Activated B cell treated with CpG ODN at 0.5 μM for 24 hours (primary cell): ENCODE data around the gene ATP8B2. TPM values are rescaled to one million over a fixed set of nuclear protein-coding genes. Genes with fewer than 3 reads are reported as not detected.
"Not testable (repeated sequence)": the region's sequence is repeated elsewhere in the genome, so short reads cannot be mapped to it uniquely, and the experiment has no call there.

Source experiments
- ATAC-seq: fragments of 200-7000 bp; cut with Tn5 transposase; one replicate; pipeline ENCODE4 v1.10.0; 2021; ENCODE audit warnings: low read depth, mild to moderate bottlenecking, moderate library complexity
- CTCF ChIA-PET: fragments of 350-600 bp; sonication (Branson Sonifier 250); formaldehyde crosslinking; loops from one replicate; lab custom pipeline; 2021; ENCODE audit warnings: antibody characterized with exemption; lab: Charles Lee
- POLR2A ChIA-PET: fragments of 350-600 bp; sonication (Branson Sonifier 250); formaldehyde crosslinking; loops from one replicate; lab custom pipeline; 2021; ENCODE audit warnings: antibody characterized with exemption; lab: Charles Lee
- DNase-seq: peaks from one replicate; pipeline ENCODE4 v3.0.0; 2022
- H3K27ac Mint-ChIP-seq: one replicate; pipeline ENCODE4 v1.8.0; 2020; ENCODE audit warnings: mixed read lengths
- H3K27me3 Mint-ChIP-seq: one replicate; pipeline ENCODE4 v1.8.0; 2021; ENCODE audit warnings: mixed read lengths
- H3K36me3 Mint-ChIP-seq: one replicate; pipeline ENCODE4 v1.8.0; 2021; ENCODE audit warnings: low read depth, mixed read lengths
- H3K4me1 Mint-ChIP-seq: one replicate; pipeline ENCODE4 v1.8.0; 2021; ENCODE audit warnings: mixed read lengths
- H3K4me3 Mint-ChIP-seq: one replicate; pipeline ENCODE4 v1.8.0; 2020; ENCODE audit warnings: mild to moderate bottlenecking, mixed read lengths
- H3K9me3 Mint-ChIP-seq: one replicate; pipeline ENCODE4 v1.8.0; 2020; ENCODE audit warnings: mixed read lengths
- intact Hi-C: fragments of 100-400 bp; cut with micrococcal nuclease; formaldehyde crosslinking; loops from one replicate; pipeline ENCODE4 v1.15.1; 2024
- total RNA-seq: library from RNA; stranded (reverse); gene quantifications from 2 replicates; pipeline ENCODE4 v1.2.3, GENCODE V29; 2022
- TF ChIP-seq, protein P1 (sequence below): fragments of 200-600 bp; IDR thresholded peaks from one replicate; pipeline ENCODE4 v1.8.0; 2022; ENCODE audit warnings: antibody characterized with exemption, mild to moderate bottlenecking

Gene ATP8B2
- total RNA-seq, 1 donor from 2014 or later, result 27.3 TPM

DNA sequence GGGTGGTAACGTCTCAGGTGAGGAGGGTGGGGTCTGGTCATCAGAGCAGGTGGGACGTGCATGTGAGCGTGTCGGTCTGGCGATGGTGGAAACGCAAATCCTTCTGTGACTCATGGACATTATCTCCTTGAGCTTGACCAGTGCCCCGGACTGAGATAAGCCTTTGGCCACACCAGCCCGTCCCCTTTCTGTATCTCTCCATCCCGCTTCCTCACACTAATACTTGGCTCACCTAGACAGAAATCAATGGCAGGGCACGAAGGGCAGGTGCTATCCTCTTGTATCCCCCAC lies 12.3 kb upstream of the ATP8B2 start:
- CTCF ChIA-PET, result no interaction called here
- intact Hi-C loops, result no loop called here
- TF ChIP-seq, protein P1, sequence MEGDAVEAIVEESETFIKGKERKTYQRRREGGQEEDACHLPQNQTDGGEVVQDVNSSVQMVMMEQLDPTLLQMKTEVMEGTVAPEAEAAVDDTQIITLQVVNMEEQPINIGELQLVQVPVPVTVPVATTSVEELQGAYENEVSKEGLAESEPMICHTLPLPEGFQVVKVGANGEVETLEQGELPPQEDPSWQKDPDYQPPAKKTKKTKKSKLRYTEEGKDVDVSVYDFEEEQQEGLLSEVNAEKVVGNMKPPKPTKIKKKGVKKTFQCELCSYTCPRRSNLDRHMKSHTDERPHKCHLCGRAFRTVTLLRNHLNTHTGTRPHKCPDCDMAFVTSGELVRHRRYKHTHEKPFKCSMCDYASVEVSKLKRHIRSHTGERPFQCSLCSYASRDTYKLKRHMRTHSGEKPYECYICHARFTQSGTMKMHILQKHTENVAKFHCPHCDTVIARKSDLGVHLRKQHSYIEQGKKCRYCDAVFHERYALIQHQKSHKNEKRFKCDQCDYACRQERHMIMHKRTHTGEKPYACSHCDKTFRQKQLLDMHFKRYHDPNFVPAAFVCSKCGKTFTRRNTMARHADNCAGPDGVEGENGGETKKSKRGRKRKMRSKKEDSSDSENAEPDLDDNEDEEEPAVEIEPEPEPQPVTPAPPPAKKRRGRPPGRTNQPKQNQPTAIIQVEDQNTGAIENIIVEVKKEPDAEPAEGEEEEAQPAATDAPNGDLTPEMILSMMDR, result no peak
- H3K36me3 Mint-ChIP-seq, result no peaks in the 10 kb centered on the region
- DNase-seq (no peak), ATAC-seq (no peak)
- H3K4me1 Mint-ChIP-seq, result no peaks in the 10 kb centered on the region
- peaks cover 9% of the 10 kb centered on the region for H3K9me3 Mint-ChIP-seq
- POLR2A ChIA-PET, result no interaction called here
- peaks cover 2% of the 10 kb centered on the region for H3K27me3 Mint-ChIP-seq
- no peak overlapping the region for H3K4me3 Mint-ChIP-seq
- H3K27ac Mint-ChIP-seq, result no peak overlapping the region

DNA sequence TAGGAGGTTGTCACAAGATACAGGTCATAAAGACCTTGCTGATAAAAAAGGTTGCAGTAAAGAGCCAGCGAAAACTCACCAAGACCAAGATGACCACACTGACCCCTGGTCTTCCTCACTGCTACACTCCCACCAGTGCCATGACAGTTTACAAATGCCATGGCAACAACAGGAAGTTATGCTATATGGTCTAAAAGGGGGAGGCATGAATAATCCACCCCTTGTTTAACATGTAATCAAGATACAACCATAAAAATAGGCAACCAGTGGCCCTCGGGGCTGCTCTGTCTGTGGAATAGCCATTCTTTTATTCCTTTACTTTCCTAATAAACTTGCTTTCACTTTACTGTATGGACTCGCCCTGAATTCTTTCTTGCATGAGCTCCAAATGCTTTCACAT lies 11.1 kb upstream of the ATP8B2 start:
- H3K4me1 Mint-ChIP-seq, H3K9me3 Mint-ChIP-seq, intact Hi-C loops, H3K27me3 Mint-ChIP-seq, DNase-seq, H3K4me3 Mint-ChIP-seq, H3K36me3 Mint-ChIP-seq, ATAC-seq, CTCF ChIA-PET, POLR2A ChIA-PET, H3K27ac Mint-ChIP-seq: not testable (repeated sequence)

DNA sequence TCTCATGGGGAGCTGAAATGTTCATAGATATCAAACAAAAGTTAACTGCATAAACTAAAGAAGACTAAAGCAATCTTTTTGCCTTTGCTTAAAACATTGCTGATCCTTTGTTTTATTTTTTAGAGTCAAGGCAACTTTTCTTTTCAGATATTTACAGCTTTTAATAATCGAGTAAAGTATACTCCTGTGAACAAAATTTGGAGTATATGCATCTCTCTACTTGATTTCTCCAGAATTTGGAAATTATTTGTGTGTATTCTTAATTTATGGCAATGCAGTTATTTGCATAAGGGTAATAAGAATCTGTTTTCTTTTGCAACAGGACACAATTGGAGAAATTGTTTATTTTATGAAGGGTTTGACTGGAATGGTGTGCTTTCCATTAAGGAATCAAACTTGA lies 8.6 kb upstream of the ATP8B2 start:
- DNase-seq (no peak), ATAC-seq (no peak)
- Mint-ChIP-seq H3K9me3 (peaks cover 9% of the 10 kb centered on the region), H3K36me3 (no peaks in the 10 kb centered on the region), H3K4me1 (no peaks in the 10 kb centered on the region), H3K4me3 (no peak overlapping the region), H3K27me3 (peaks cover 10% of the 10 kb centered on the region), H3K27ac (no peak overlapping the region)
- intact Hi-C loops, result no loop called here
- CTCF ChIA-PET, result no interaction called here
- TF ChIP-seq, protein P1, result no peak
- POLR2A ChIA-PET, result no interaction called here

DNA sequence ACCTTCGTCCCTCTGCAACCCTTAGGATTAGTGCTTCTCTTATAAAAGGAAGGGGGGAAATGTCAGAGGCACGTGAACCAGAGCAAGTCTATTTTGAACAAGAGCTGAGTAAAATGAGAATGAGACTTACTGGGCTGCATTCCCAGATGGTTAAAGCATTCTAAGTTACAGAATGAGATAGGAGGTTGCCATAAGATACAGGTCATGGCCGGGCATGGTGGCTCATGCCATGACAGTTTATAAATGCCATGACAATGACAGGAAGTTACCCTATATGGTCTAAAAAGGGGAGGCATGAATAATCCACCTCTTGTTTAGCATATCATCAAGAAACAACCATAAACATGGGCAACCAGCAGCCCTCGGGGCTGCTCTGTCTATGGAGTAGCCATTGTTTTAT lies 6.9 kb upstream of the ATP8B2 start:
- H3K4me3 Mint-ChIP-seq, result no peak overlapping the region
- ChIA-PET CTCF (no interaction called here), POLR2A (no interaction called here)
- peaks cover 9% of the 10 kb centered on the region for H3K9me3 Mint-ChIP-seq
- no peak for DNase-seq
- H3K36me3 Mint-ChIP-seq, result no peaks in the 10 kb centered on the region
- ATAC-seq, result no peak
- no peak overlapping the region for H3K27ac Mint-ChIP-seq
- no peaks in the 10 kb centered on the region for H3K4me1 Mint-ChIP-seq
- peaks cover 17% of the 10 kb centered on the region for H3K27me3 Mint-ChIP-seq
- intact Hi-C loops, result no loop called here
- TF ChIP-seq, protein P1, result no peak

DNA sequence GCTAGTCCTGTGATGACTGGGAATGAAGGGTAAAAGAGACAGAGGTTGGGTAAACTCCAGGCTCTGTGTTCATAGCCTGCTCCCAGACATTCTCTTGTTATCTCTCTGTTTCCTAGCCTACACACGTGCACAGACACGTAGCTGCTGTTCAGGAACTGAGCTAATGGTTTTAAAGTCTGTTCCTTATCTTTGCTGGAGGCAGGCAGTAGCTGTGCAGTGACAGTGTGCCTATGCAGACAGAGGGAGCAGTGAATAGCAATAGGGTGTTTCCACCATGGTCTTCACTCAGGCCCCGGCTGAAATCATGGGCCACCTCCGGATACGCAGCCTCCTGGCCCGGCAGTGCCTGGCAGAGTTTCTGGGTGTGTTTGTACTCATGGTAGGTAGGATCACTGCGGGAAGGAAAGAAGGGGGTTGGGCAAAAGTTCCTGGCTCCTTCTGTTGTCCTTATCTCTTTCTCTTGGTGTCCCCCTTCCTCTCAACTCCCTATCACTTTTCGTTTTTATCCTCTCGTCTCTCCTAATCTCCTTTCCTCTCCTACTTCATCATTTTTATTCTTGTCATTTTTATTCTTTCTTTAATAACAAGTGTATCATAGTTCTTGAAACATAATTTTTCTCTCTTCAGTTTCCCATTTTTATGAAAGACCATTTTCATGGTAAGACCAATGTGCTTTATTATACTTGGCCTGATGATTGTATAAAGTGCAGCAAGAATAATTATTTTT lies 4.3 kb upstream of the ATP8B2 start, which contains the start of gene AQP10:
AQP10 (plus strand) TSS at position 212 of the 727 bp plus-strand sequence; CDS start at position 275, 63 bp downstream.
- Mint-ChIP-seq H3K36me3 (peaks cover 7% of the 10 kb centered on the region), H3K9me3 (peaks cover 9% of the 10 kb centered on the region), H3K4me3 (no peak within 1 kb of the TSS), H3K27ac (no peak within 1 kb of the TSS), H3K4me1 (peaks cover 9% of the 10 kb centered on the region), H3K27me3 (peaks cover 17% of the 10 kb centered on the region)
- TF ChIP-seq, protein P1, result no peak
- DNase-seq, result no peak
- ATAC-seq, result no peak
- ChIA-PET CTCF (no interaction called here), POLR2A (no interaction called here)
- intact Hi-C loops, result no loop called here

DNA sequence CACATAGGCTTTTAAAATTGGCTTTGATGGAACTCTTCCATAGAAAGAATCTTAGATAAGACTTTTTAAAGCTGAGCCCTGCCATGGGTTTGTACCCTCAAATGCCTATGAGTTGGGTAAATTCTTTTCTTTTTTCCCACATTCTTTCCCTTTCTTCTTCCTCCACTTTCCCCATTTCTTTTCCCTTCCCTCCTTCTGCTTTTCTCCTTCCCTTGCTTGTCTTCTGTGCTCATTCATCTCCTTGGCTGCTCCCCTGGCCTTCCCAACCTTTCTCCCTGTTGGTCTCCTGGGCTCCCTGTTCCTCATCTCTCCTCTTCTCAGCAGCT lies 3.8 kb upstream of the ATP8B2 start:
- POLR2A ChIA-PET, ATAC-seq, H3K36me3 Mint-ChIP-seq, DNase-seq, intact Hi-C loops, H3K27ac Mint-ChIP-seq, H3K9me3 Mint-ChIP-seq, H3K4me3 Mint-ChIP-seq, CTCF ChIA-PET: not testable (repeated sequence)
- peaks cover 17% of the 10 kb centered on the region for H3K27me3 Mint-ChIP-seq
- H3K4me1 Mint-ChIP-seq, result peaks cover 14% of the 10 kb centered on the region
